Bronchial epithelial cell (primary cell): Measurements from ENCODE around the gene CDH6. TPM values are rescaled to one million over a fixed set of nuclear protein-coding genes. Genes with fewer than 3 reads are reported as not detected.

ENCODE experiments used
- DNase-seq: peaks from one replicate; pipeline ENCODE4 v3.0.0-alpha.2; 2010; ENCODE audit warnings: low read depth
- FAIRE-seq: peaks from 2 replicates; lab custom pipeline; 2011; peaks lifted over from hg19 to GRCh38; lab: Jason Lieb, UNC
- H3K27me3 ChIP-seq: 2 replicates; pipeline ENCODE4 v1.5.1; 2011; ENCODE audit warnings: low read length; ENCODE audit not compliant: control insufficient read depth, insufficient read depth
- H3K36me3 ChIP-seq: 2 replicates; pipeline ENCODE4 v1.5.1; 2011; ENCODE audit warnings: low read length; ENCODE audit not compliant: control insufficient read depth, insufficient read depth
- H3K4me3 ChIP-seq: 2 replicates; pipeline ENCODE4 v1.5.1; 2011; ENCODE audit warnings: mild to moderate bottlenecking, low read depth, low read length, control low read depth
- total RNA-seq: library from RNA; depleted of rRNA; stranded (reverse); fragments of >200 nt; gene quantifications from 2 replicates; pipeline ENCODE4 v1.2.1, GENCODE V29; 2014
- TF ChIP-seq, protein P1 (sequence below): IDR thresholded peaks from 2 replicates; pipeline ENCODE4 v1.5.1; 2011; ENCODE audit warnings: mild to moderate bottlenecking, moderate library complexity, low read length, control low read depth, inconsistent platforms; ENCODE audit not compliant: insufficient read depth, severe bottlenecking

CDH6 gene
- total RNA-seq, 1 donor from 2014 or later: 9.5 TPM

DNA sequence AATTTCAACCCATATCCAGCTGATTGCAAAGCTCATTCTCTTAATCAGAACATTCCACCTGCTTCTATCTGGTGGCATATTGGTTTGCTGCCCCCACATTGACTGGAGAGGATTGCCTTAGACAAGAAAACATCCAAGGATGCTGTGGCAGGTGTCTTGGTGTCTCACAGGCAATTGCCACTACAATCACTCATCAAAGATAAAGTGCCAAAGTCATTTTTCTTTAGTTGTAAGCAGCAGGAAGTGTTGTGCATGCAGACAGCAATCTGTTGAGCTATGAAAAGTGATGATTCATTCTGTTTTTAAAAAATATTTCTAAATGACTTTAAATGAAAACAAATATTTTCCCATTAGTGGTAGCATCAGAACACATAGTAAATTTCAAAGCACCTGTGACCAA is 53.9 kb downstream of the CDH6 start:
- no peaks in the 10 kb centered on the region for H3K27me3 ChIP-seq
- H3K36me3 ChIP-seq: no peaks in the 10 kb centered on the region
- FAIRE-seq (no peak), DNase-seq (no peak)
- TF ChIP-seq, protein P1, sequence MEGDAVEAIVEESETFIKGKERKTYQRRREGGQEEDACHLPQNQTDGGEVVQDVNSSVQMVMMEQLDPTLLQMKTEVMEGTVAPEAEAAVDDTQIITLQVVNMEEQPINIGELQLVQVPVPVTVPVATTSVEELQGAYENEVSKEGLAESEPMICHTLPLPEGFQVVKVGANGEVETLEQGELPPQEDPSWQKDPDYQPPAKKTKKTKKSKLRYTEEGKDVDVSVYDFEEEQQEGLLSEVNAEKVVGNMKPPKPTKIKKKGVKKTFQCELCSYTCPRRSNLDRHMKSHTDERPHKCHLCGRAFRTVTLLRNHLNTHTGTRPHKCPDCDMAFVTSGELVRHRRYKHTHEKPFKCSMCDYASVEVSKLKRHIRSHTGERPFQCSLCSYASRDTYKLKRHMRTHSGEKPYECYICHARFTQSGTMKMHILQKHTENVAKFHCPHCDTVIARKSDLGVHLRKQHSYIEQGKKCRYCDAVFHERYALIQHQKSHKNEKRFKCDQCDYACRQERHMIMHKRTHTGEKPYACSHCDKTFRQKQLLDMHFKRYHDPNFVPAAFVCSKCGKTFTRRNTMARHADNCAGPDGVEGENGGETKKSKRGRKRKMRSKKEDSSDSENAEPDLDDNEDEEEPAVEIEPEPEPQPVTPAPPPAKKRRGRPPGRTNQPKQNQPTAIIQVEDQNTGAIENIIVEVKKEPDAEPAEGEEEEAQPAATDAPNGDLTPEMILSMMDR: no peak
- no peak overlapping the region for H3K4me3 ChIP-seq

DNA sequence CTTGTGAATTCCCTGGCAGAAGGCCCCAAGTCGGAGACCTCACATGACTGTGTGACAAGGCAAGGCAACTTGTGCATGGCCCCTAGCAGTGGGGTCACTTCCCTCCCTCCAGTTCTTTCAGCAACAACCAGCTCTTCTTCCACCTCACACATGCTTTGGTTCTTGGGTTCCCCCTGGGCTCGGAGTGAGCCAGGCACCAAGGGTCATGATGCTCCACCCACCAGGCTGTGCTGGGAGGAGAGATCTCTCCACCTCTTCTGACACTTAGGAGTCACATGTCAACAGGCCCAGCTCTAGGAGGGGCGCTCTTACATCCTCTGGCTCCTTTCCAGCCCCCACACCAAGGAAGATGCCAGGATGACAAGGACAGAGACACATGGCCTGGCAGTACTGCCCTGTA is 56.7 kb downstream of the CDH6 start:
- Histone ChIP-seq H3K36me3 (no peaks in the 10 kb centered on the region), H3K4me3 (no peak overlapping the region), H3K27me3 (no peaks in the 10 kb centered on the region)
- no peak for FAIRE-seq
- TF ChIP-seq, protein P1: no peak
- DNase-seq: no peak

DNA sequence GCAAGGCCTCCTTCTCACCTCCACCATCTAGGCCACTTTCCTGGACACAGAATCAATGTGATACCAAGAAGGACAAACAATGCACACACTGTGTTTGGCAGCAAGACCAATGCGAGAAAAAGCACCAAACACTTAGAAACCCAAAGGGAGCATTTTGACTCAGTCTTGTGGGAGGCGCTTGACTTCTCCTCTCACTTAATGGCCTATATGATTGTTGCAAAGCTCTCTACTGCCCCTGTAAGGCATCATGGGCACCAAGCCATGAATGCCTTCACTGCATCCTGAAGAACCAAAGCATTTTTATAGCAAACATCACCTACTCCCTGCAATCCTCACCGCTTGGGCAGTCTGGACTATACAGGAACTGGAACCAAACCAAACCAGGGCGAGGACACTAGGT is 57.5 kb downstream of the CDH6 start:
- TF ChIP-seq, protein P1: no peak
- H3K36me3 ChIP-seq: no peaks in the 10 kb centered on the region
- no peak for DNase-seq
- no peak overlapping the region for H3K4me3 ChIP-seq
- no peak for FAIRE-seq
- H3K27me3 ChIP-seq: no peaks in the 10 kb centered on the region

DNA sequence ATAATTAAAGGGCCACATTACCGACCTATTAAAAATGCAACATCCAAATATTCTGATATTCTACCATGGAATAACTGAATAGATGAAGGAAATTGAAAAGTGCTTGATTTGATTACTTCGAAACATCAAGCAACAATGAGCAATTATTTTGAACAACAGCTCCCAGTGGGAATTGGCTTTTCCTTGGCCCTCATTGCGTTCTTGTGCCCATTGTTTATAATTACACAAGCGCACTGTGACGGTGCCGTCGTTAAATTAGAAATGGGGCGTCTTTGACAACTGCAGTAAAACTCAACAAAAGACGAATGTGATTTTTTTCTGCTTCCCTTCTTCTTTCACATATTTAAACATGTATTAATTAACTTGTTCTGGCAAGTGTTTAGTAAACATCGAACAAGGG is 61.6 kb downstream of the CDH6 start:
- Histone ChIP-seq H3K36me3 (no peaks in the 10 kb centered on the region), H3K27me3 (no peaks in the 10 kb centered on the region), H3K4me3 (no peak overlapping the region)
- TF ChIP-seq, protein P1: no peak
- FAIRE-seq (no peak), DNase-seq (no peak)

DNA sequence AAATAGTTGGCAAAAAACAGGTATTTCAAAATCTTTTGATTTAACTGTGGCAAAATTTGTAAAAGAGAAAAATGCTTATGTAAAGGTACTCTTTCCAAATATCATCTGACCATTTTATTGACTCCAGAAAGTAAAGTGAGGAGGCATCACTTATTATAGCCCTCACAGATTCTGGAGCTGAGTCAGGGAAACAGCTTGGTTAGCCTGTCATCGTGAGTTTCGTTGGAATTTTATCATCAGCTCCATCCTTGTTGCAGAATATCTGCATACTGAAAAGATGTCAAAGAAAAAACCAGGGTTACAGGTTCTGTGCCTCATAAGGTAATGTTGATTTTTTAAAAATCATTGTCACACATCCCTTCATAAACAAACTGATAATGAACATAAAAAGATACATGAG is 74.8 kb downstream of the CDH6 start:
- Histone ChIP-seq H3K4me3 (no peak overlapping the region), H3K27me3 (no peaks in the 10 kb centered on the region), H3K36me3 (no peaks in the 10 kb centered on the region)
- no peak for DNase-seq
- no peak for FAIRE-seq
- TF ChIP-seq, protein P1: no peak

DNA sequence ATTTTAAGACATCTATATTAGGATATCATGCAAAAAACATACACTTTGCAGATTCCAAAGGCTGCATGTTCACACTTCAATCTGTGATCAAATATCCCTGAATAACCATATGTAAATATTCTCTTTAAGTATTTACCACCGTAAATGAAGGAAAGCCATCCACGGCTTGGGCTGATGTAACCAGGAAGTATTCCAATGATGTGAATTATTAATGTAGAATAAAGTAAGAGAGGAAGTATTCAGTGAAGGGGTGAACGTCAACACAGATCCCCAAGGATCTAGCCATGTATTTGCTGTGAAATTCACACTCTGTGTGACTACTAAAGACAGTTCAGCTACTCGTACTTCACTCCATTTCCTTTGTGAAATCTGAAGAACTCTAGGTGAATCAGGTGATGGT is 75.2 kb downstream of the CDH6 start:
- no peak for FAIRE-seq
- TF ChIP-seq, protein P1: no peak

More for the DNA sequence above, 75.2 kb downstream of the CDH6 start:
- Histone ChIP-seq H3K4me3 (no peak overlapping the region), H3K27me3 (no peaks in the 10 kb centered on the region), H3K36me3 (no peaks in the 10 kb centered on the region)
- DNase-seq: no peak
